ENCODE data around the gene CRELD2.

The CRELD2 gene

DNA sequence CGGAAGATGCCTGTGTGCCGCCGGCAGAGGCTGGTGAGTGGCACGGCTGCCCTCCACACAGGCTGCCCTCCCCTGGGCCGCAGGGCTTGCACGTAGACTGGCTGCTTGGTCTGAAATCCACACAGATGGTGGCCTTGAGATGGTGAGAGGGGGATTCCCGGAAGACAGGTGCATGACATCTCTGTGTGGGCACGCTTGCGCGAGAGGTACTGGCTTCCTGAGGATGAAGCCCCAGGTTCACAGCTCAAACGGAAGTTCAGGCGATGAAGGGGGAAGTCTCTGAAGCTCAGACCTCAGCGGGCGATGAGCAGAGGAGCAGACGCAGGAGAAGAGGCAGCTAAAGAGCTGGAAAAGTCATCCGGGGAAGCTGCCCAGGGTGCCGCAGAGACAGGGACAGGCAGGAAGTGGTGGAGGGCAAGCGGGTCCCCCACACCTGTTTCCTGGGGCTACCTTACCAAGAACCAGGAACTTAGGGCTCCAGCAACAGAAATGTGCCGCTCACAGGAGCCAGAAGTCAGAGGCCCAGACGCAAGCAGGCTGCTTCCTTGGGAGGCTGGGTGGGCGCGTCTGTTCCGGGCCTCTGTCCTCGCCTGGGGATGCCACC is 7.2 kb downstream of the CRELD2 start:
- TF ChIP-seq, protein P1, sequence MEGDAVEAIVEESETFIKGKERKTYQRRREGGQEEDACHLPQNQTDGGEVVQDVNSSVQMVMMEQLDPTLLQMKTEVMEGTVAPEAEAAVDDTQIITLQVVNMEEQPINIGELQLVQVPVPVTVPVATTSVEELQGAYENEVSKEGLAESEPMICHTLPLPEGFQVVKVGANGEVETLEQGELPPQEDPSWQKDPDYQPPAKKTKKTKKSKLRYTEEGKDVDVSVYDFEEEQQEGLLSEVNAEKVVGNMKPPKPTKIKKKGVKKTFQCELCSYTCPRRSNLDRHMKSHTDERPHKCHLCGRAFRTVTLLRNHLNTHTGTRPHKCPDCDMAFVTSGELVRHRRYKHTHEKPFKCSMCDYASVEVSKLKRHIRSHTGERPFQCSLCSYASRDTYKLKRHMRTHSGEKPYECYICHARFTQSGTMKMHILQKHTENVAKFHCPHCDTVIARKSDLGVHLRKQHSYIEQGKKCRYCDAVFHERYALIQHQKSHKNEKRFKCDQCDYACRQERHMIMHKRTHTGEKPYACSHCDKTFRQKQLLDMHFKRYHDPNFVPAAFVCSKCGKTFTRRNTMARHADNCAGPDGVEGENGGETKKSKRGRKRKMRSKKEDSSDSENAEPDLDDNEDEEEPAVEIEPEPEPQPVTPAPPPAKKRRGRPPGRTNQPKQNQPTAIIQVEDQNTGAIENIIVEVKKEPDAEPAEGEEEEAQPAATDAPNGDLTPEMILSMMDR (IDR thresholded peaks at IDR 0.05; ENCODE audit: low read depth, low read length): no peak
- no peak for DNase-seq
- no peaks in the 10 kb centered on the region for H3K36me3 ChIP-seq
- peaks cover 2% of the 10 kb centered on the region; the same call in 1 of the 2 replicates for H3K27me3 ChIP-seq
- H3K9me3 ChIP-seq: no peaks in the 10 kb centered on the region
- no peaks in the 10 kb centered on the region for H3K4me1 ChIP-seq
- no peak overlapping the region for H3K4me3 ChIP-seq (ENCODE audit: low read depth, low read length)

DNA sequence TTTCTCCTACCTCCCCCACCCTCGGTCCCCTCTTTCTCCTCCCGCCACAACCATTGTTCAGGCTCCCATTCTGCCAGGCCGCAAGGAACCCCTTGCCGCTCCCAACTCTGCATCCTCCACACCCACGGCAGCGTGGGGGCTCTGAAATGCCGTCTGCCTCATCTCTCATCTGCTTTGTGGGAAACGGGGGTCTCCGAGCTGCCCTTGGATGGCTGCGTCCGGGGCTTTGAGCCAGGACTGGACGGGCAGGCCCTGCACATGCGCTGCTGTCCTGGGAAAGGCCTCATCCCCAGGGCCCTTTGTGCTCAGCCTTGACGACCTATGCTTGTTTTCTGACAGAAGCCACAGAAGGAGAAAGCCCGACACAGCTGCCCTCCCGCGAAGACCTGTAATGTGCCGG is 8.5 kb downstream of the CRELD2 start:
- Histone ChIP-seq H3K36me3 (no peaks in the 10 kb centered on the region), H3K27me3 (peaks cover 2% of the 10 kb centered on the region; the same call in 1 of the 2 replicates), H3K4me3 (ENCODE audit: low read depth, low read length) (no peak overlapping the region), H3K9me3 (no peaks in the 10 kb centered on the region), H3K4me1 (no peaks in the 10 kb centered on the region)
- TF ChIP-seq, protein P1 (IDR thresholded peaks at IDR 0.05; ENCODE audit: low read depth, low read length): no peak
- no peak for DNase-seq

DNA sequence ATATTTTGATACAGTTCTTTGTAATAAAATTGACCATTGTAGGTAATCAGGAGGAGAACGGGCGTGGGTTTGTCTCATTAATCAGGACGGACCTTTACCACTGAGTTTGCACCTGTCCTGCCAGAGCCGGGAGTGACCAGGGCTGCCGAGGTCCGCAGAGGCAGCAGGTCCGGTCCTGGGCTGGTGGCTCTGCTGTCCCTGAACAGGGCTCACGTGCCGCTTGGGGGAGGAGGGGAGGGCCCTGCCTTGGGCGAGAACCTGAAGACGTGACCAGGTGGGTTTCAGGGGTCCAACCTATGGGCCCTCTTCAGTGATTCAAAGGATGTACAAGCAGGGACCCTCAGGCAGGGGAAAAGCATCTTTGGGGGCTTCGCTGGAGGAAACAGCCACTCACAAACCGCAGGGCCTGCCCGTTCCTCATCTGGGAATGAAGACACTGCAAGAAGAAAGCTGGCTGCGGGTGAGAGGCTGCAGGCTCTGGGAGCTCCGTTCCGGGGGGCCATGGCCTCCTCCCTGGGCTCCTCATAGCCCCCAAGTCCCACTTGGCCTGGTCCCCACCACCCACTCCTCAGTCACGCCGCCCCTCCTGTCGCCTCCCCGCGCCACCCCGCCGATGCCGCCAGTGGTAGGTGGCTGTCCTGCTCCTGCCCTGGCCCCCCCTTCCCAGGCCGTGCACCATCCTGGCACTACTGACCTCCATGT is 9.2 kb downstream of the CRELD2 start:
- Histone ChIP-seq H3K9me3 (no peaks in the 10 kb centered on the region), H3K4me1 (no peaks in the 10 kb centered on the region), H3K4me3 (ENCODE audit: low read depth, low read length) (no peak overlapping the region), H3K36me3 (no peaks in the 10 kb centered on the region), H3K27me3 (peaks cover 2% of the 10 kb centered on the region; the same call in 1 of the 2 replicates)
- DNase-seq: no peak
- TF ChIP-seq, protein P1 (IDR thresholded peaks at IDR 0.05; ENCODE audit: low read depth, low read length): no peak

DNA sequence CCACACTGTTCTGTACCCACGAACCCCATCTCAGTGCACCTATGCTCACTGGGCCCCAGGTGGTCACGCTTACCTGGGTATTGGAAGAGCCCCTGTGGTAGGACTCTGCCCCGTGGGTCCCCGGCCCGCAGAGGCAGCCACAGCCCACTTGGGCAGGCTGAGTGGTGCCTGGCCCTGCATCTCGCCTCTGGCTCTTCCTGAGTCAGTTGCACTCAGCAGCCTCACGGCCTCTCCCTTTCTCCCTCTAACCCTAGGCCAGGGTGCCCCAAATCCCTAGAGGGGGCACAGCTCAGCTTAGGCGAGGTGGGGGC is 9.7 kb downstream of the CRELD2 start:
- Histone ChIP-seq H3K9me3 (no peaks in the 10 kb centered on the region), H3K27me3 (peaks cover 2% of the 10 kb centered on the region; the same call in 1 of the 2 replicates), H3K4me3 (ENCODE audit: low read depth, low read length) (no peak overlapping the region), H3K4me1 (no peaks in the 10 kb centered on the region), H3K36me3 (no peaks in the 10 kb centered on the region)
- no peak for DNase-seq
- TF ChIP-seq, protein P1 (IDR thresholded peaks at IDR 0.05; ENCODE audit: low read depth, low read length): no peak

DNA sequence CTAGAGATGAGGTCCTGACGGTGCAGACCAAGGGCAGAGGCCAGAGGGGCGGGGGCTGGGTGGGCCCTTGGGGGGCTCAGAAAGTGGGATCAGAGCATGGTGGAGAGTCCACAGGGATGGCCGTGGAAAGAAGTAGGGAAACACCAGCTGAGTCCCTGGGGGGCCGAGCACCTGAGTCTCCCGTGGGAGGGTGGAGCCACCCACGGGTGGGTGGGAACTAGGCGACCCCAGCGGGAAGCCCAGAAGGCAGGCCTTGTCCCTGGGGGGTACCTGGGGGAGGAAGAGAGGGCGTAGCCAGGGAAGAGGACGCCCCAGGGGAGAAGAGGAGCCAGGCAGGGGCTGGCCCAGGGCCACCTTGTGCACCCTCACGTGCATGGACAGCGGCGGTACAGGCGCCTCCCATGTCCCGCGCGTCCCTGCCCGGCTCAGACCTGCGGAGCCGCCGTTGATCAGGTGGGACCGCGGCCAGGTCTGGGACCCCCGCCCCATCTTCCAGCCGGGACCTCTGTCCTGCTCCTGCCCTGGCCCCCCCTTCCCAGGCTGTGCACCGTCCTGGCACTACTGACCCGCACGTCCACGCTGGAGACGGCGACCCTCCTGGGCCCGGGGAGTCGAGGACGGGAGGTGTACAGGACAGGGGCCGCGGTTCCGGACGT is 10.2 kb downstream of the CRELD2 start:
- H3K4me1 ChIP-seq: peaks cover 5% of the 10 kb centered on the region; the same call in 1 of the 2 replicates
- H3K9me3 ChIP-seq: no peaks in the 10 kb centered on the region
- TF ChIP-seq, protein P1 (IDR thresholded peaks at IDR 0.05; ENCODE audit: low read depth, low read length): no peak
- no peaks in the 10 kb centered on the region for H3K36me3 ChIP-seq
- H3K4me3 ChIP-seq (ENCODE audit: low read depth, low read length): no peak overlapping the region
- no peak for DNase-seq
- H3K27me3 ChIP-seq: peaks cover 2% of the 10 kb centered on the region; the same call in 1 of the 2 replicates
